Putamen (tissue), 1 donor: ENCODE measurements around the gene ALDH1A3.

ENCODE experiments used
- DNase-seq: peaks from one replicate; pipeline ENCODE4 v3.0.0-alpha.2; 2016; ENCODE audit warnings: low spot score

The ALDH1A3 gene

DNA sequence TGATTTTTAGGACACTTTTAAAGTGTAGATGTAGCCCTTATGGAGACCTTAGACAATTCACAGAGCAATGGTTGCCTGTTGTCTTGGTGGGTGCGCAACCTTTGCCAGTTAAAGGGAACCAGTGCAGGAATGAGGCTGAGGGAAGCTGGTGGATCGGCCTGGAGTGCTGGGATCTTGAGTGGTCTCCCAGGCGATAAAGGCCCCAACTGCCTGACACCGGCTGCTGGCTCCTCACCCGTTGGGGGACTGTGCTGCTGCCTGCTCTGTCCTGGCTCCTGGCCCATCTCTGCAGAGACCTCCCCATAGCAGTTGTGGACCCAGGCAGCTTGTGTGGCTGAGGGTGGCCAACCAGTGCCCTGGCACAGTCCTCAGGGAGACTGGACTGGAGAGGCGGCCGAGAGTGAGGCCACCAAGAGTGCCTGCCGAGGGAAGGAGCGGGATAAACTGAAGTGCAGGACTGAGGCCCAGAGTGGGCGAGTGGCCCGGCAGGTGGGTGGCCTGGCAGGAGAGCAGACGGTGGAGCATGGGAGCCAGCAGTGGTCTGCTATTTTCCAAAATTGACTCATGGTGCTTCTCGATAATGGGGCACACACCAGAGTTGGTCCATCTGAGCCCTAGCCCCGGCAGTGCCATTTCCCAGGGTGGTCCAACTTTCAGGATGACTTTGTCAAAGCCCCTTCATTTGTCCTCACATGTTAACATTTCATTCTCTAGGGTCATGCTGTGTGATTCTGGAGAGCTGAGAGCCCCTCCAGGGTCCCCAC, 2.1 kb downstream of the ALDH1A3 start:
- no peak for DNase-seq

- no peak for DNase-seq
Measured at GRCh38 chr15:100885116-100885515, 5.5 kb downstream of the ALDH1A3 start.

DNA sequence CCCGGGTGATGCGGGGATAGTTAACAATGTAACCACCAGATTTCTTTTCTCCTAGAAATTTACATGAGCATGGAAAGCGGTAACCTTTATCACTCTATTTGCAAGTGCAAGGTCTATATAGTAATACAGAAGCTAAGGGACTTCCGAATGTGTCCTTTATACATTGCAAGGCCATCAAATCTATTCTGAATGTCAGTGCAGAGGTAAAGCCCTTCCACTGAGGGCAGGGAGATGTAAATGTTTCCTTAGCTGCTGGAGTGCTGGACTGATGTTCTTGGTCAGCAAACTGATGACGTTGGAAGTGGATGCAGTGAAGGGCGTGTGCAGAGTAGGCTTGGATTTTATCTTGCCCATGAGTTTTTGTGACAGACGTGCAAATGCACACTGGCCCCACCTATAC, 6.2 kb downstream of the ALDH1A3 start:
- DNase-seq = no peak

DNA sequence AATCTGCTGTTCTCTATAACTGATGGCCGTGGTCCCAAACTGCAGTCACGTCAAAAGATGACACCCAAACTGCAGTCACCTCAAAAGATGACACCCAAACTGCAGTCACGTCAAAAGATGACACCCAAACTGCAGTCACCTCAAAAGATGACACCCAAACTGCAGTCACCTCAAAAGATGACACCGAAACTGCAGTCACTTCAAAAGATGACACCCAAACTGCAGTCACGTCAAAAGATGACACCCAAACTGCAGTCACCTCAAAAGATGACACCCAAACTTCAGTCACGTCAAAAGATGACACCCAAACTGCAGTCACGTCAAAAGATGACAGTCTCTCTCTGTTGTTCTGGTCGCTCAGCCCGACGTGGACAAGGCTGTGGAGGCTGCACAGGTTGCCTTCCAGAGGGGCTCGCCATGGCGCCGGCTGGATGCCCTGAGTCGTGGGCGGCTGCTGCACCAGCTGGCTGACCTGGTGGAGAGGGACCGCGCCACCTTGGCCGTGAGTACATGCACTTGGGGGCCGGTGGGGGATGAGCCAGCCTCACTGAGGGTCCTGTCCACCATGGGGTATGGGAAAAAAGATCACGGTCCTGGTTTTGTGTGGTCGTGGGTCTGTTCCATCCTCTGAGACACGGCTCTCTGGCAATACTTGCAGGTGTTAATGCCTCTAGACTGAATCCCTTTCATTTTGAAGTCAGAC, 7.7 kb downstream of the ALDH1A3 start:
- DNase-seq = no peak

- no peak for DNase-seq
Measured at GRCh38 chr15:100889385-100890050, 9.9 kb downstream of the ALDH1A3 start.

DNA sequence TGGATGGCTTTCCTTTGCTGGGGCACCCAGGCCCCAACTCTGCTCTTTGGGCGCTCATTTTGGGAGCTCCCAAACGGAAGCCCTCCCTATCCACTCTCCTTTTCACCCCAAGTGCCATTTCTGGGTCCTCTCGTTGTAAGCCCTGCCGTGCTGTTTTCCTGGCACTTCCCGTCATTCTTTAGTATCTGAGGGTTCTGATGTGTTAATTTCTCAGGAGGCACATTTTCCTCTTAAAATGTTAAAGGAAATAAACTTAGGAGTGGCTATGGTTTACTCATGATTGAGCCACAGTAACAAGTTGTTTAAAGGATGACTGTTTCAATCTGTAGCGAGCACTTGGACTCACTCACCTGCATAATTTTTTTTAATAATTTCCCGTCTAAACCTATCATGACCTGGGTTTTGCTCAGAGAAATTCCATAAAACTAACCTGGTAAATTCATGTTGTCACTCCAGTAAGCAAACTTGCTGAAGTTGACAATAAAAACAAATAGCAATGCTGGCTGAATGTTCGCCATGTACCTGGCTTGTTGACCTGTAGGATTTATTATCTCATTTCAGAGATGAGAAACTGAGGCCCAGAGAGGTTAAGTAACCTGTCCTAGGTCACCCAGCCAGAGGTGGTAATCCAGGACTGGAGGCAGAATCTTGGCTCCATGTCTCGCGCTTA, 10.6 kb downstream of the ALDH1A3 start:
- no peak for DNase-seq

GRCh38 chr15:100890850-100891249, 11.2 kb downstream of the ALDH1A3 start:
- no peak for DNase-seq

- peak; percentile 39 for DNase-seq
Measured at GRCh38 chr15:100891307-100892012, 11.8 kb downstream of the ALDH1A3 start.

GRCh38 chr15:100892013-100892355, 12.4 kb downstream of the ALDH1A3 start:
- no peak for DNase-seq

DNA sequence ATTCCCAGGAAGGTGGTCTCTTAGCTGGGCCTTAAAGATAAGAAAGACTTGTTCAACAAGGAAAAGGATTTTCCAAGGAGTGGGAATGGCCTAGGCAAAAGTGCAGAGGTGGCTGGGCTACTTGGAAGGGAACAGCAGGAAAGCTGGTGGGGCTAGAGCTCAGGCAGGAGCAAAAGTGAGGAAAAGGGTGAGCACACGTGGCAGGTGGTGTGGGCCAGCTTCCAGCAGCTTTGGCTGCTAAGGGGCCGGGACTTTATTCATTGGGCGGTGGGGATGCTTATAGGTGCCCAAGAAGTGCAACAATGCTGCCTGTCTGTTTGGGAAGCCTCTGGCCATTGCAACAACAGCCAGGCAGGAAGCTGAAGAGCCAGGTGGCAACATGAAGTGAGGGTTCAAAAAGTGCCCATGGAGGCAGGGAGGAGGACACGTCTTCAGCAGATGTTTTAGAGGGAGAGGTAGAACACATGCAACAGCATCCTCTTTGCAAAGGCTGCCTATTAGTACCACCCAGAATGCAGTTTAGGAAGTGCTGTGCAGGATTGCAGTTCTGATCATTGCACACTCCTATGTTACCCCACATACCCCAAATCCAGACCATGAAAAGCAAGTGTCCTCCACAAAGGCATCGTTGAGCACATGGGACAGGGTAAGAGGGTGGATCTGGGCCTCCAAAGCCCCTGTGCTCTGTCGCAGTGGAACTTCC, 13.8 kb downstream of the ALDH1A3 start:
- no peak for DNase-seq

DNA sequence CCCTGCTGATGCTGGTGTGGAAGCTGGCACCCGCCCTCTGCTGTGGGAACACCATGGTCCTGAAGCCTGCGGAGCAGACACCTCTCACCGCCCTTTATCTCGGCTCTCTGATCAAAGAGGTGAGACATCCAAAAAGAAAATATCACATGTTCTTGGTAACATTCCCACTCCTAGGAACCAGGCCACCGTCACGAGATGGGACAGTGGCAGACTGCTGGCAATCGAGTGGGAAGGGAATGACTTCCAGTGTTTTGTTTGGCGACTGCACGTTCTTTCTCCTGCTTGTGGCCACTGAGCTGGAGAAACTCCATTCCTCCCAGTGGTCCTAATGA, 14.3 kb downstream of the ALDH1A3 start:
- DNase-seq = no peak

- no peak for DNase-seq
Measured at GRCh38 chr15:100895721-100896120, 16.1 kb downstream of the ALDH1A3 start.

DNA sequence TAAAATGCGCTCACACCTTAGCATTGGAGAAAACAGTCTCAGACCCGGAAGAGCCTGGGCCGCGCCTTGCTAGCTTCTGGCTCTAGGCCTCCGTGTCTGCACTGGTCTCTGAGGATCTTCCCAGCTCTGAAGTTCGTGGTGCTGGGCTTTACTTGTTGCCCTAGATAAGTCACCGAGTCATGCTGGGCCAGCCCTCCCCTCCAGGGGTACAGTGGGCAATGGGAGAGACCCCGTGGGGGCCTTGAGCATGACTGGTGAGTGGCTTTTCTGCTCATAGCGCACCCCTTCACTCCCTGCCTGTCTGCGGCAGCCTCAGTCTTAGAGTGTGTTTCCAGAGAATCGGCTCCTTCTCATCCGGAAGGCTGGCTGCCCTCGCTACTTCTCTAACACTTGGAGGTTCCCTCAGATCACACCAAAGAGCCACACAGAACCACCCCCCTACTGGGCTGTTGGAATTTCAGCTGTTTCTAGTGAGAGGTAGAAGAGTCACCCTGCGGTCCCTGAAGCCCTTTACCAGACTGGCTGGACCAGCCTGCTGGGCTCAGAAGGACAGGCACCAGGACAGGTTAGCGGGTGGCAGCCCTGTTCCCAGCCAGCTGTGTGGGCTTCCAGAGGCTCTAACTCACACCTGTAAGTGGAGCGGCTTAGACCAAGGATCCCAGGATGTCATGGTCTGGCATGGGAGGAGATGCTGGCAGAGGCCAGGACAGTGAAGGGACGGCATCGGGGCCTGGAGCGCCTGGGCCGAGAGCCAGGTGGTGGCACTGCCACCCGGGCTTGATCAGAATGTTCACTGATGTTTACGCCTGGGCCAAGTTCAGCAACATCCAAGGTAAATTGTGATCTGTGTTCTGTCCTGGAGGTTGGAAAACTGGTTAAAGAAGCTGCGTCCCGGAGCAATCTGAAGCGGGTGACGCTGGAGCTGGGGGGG, 17.9 kb downstream of the ALDH1A3 start:
- no peak for DNase-seq

- no peak for DNase-seq
Measured at GRCh38 chr15:100898152-100898490, 18.5 kb downstream of the ALDH1A3 start.

DNA sequence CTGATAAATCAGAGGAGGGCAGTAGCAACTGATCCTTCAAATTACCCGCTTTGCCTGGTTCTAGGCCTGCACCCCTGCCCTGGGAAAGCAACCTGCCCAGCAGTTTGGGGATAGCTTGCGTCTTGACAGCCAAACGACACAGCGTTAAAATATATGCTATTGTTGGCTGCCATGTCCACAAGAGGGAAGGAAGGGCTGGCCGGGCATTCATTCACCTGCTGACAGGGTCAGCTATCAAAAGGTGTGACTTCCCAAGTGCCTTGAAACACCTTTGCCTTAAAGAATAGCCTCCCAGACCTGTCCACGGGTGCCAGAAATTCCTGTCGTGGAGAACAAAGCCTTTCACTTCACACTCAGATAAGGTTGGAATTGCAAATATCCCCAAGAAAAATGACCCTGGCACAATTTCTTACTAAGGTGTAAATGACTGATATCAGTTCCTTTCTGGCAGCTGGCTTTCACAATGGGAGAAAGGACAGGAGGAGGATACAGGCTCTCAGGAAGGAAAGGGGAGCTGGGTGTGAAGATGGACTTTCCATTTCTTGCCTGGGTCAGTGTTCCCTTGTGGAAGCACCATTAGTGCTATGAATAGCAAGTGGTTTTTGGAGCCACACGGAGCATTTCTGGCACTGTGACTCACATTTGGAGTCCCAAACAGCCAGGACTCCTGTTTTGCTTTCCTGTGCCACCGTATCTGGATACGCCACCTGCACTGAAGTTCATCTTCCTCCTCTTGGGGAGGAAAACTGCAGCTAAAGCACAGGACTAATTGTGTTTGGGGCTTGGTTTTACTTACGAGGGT, 19.2 kb downstream of the ALDH1A3 start:
- no peak for DNase-seq

DNA sequence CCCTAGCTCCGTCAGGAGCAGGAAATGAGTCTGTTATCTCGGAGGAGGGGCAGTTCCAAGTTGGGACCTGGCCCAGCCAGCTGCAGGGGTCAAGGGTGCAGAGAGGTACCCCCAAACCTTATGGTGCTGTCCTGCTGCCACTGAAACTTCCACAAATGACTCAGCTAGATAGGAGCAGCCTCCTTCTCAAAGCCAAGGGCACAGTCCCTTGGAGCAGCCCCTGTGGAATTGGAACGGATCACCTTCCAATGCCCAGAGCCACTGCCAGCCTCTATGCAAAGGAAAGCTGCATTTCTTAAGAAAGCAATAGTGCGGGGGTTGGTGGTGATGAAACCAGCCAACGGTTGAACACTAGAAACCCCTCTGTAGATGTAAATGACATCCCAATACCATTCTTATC, 20.0 kb downstream of the ALDH1A3 start:
- DNase-seq = no peak

DNA sequence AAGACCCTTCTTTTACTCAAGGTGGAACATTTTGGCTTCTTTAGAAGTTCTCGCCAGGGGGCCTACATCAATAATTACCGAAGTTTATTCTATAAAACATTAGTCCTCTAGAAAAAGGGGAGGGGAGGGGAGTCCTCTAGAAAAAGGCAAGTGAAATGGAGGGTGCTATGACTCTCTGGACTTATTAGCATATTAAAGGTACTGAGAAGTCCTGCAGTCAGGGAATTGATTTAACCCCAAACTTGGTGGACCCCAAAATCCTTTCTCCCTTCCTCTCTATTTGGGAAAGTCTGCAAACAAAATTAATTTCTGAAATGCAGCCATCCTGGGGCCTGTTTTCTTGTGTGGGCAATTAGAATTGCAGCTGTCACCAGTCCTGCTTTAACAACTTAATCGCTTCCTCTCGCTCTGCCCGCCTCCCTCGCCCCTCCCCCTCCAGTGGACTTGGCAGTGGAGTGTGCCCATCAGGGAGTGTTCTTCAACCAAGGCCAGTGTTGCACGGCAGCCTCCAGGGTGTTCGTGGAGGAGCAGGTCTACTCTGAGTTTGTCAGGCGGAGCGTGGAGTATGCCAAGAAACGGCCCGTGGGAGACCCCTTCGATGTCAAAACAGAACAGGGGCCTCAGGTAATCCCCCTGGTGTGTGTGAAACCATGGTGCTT, 20.6 kb downstream of the ALDH1A3 start:
- DNase-seq = no peak

GRCh38 chr15:100900795-100901169, 21.2 kb downstream of the ALDH1A3 start:
- no peak for DNase-seq

GRCh38 chr15:100901296-100901695, 21.7 kb downstream of the ALDH1A3 start:
- DNase-seq = no peak
